ENCODE data around the gene GSTT2. TPM values are rescaled to one million over a fixed set of nuclear protein-coding genes. Genes with fewer than 3 reads are reported as not detected.
A peak's percentile ranks its signal among the peaks of the same experiment; 100 is the strongest.

Gene GSTT2
- total and polyA plus RNA-seq, 9 of the 15 experiments (the other 6 are each of a cell fraction or from before 2014, with no cell fraction given) = not detected

GRCh38 chr22:24003887-24004286 is 24.0 kb downstream of the GSTT2 start:
- in situ Hi-C loops (cut with MboI) (no loop called here), intact Hi-C loops (cut with micrococcal nuclease) (no loop called here)
- H3K36me3 ChIP-seq (ENCODE audit: control insufficient read depth, insufficient read depth, low read length) = no peaks in the 10 kb centered on the region
- no peaks in the 10 kb centered on the region for H3K9me1 ChIP-seq (ENCODE audit: control insufficient read depth, insufficient read depth, low read length)
- H3K9ac ChIP-seq (ENCODE audit: insufficient read depth in 1 of 2, low read depth in 2 of 2, low read length in 2 of 2) = peak overlapping the region in 1 of 2 experiments; percentile 21; a peak in 1 of 4 replicates
- no TSS peak for BruUV-seq (replicated peaks)
- no peaks in the 10 kb centered on the region for H3K9me3 ChIP-seq (replicated peaks; ENCODE audit: control insufficient read depth, insufficient read depth, low read depth, low read length)
- H3K79me2 ChIP-seq (ENCODE audit: control insufficient read depth, insufficient read depth, low read length) = no peaks in the 10 kb centered on the region
- no peak for DNase-seq (ENCODE audit: extremely low read depth in 1 of 4, low spot score in 3 of 4)
- H3K4me2 ChIP-seq (ENCODE audit: insufficient read depth, low read length) = no peak overlapping the region
- no peak overlapping the region for H3K27ac ChIP-seq (ENCODE audit: extremely low read depth, low read depth, low read length)
- ATAC-seq = no peak
- H3K4me3 ChIP-seq = no peak overlapping the region
- H4K20me1 ChIP-seq (replicated peaks; ENCODE audit: control insufficient read depth, insufficient read depth, low read length) = no peaks in the 10 kb centered on the region
- peaks cover 4 to 9% of the 10 kb centered on the region in 2 experiments; a peak in 4 of 5 replicates for H3K4me1 ChIP-seq (replicated peaks in 1 of 2; ENCODE audit: control insufficient read depth in 2 of 2, insufficient read depth in 2 of 2, low read length in 2 of 2)
- no peak overlapping the region for H2AFZ ChIP-seq (ENCODE audit: low read depth, low read length)
- ChIA-PET CTCF (ENCODE audit: low intra/inter-chr PET ratio) (no interaction called here), POLR2A (no interaction called here)
- H3K27me3 ChIP-seq (ENCODE audit: control insufficient read depth in 2 of 2, insufficient read depth in 2 of 2, low read length in 2 of 2) = no peaks in the 10 kb centered on the region
- no peak for FAIRE-seq
- 47% methylated on average over 9 of the region's 9 CpGs for WGBS (ENCODE audit: insufficient coverage, low coverage, missing lambda C conversion rate)
- no peak for TF ChIP-seq ZNF592 (IDR thresholded peaks at IDR 0.05)
- TF ChIP-seq NRF1 (conservative IDR thresholded peaks at IDR 0.05 in 1 of 2, IDR thresholded peaks at IDR 0.05 in 1 of 2) = no peak
- no peak for TF ChIP-seq TSC22D4 (tag; IDR thresholded peaks at IDR 0.05)
- no peak for TF ChIP-seq ZFP36 (IDR thresholded peaks at IDR 0.05; ENCODE audit: low read depth, low read length, partially characterized antibody)
- no peak for TF ChIP-seq ZKSCAN1 (IDR thresholded peaks at IDR 0.05; ENCODE audit: low read depth, low read length)
- no peak for TF ChIP-seq BRF1 (IDR thresholded peaks at IDR 0.05; ENCODE audit: borderline replicate concordance, extremely low read depth, insufficient read length)
- TF ChIP-seq CHD1 (IDR thresholded peaks at IDR 0.05; ENCODE audit: low read length) = no peak
- TF ChIP-seq ATF6 (CRISPR knock-in tag; IDR thresholded peaks at IDR 0.05) = no peak
- no peak for TF ChIP-seq ZNF133 (CRISPR knock-in tag; IDR thresholded peaks at IDR 0.05)
- no peak for TF ChIP-seq ZNF778 (CRISPR knock-in tag; IDR thresholded peaks at IDR 0.05)
- TF ChIP-seq ZEB2 (IDR thresholded peaks at IDR 0.05) = no peak
- TF ChIP-seq CREB5 (CRISPR knock-in tag; IDR thresholded peaks at IDR 0.05) = no peak

Measured in K562 (cell line).